ENCODE data around the gene C10orf120. TPM values are rescaled to one million over a fixed set of nuclear protein-coding genes. Genes with fewer than 3 reads are reported as not detected.

C10orf120 gene
- not detected in 2 replicates for total RNA-seq

GRCh38 chr10:122699796-122700455 lies at the start of gene C10orf120:
Gene C10orf120 (minus strand): TSS chr10:122699846. CDS start chr10:122699790, 56 bp downstream.

Other genes with a start within 250 kb of the C10orf120 start
- not detected in 2 replicates for gene ARMS2, start 245.2 kb downstream of the C10orf120 start, total RNA-seq
- gene HTRA1, start 238.3 kb downstream of the C10orf120 start, total RNA-seq = 123 and 135 TPM in 2 replicates
- not detected in 2 replicates for gene DMBT1, start 139.1 kb downstream of the C10orf120 start, total RNA-seq
- gene CUZD1, start 146.0 kb upstream of the C10orf120 start, total RNA-seq = 0.16 and 0.18 TPM in 2 replicates
- 0.81 TPM in 1 of 2 replicates, not detected in the other for gene FAM24B, start 179.7 kb upstream of the C10orf120 start, total RNA-seq
- gene FAM24A, start 210.8 kb upstream of the C10orf120 start, total RNA-seq = not detected in 2 replicates

Measured in cardiac atrium fibroblast (primary cell).